WERI-Rb-1 (cell line): ENCODE data around the gene EEF1A2.

Source experiments
- DNase-seq: peaks from one replicate; pipeline ENCODE4 v3.0.0-alpha.2; 2020
- H3K27ac ChIP-seq: fragments of 250-450 bp; sonication (Bioruptor Pico); 2 replicates; pipeline ENCODE4 v1.5.1; 2020; ENCODE audit warnings: mild to moderate bottlenecking, moderate library complexity
- H3K27me3 ChIP-seq: fragments of 250-450 bp; sonication (Bioruptor Pico); 2 replicates; pipeline ENCODE4 v1.5.1; 2021; ENCODE audit warnings: mild to moderate bottlenecking, low read depth, moderate library complexity; ENCODE audit not compliant: insufficient read depth, severe bottlenecking
- H3K36me3 ChIP-seq: fragments of 250-450 bp; sonication (Bioruptor Pico); 2 replicates; pipeline ENCODE4 v1.5.1; 2020; ENCODE audit warnings: mild to moderate bottlenecking, moderate library complexity
- H3K4me3 ChIP-seq: 2 replicates; pipeline ENCODE4 v1.5.1; 2011; ENCODE audit warnings: low read depth, mild to moderate bottlenecking, control low read depth, low read length
- H3K9me3 ChIP-seq: fragments of 250-450 bp; sonication (Bioruptor Pico); 2 replicates; pipeline ENCODE4 v1.5.1; 2021; ENCODE audit warnings: mild to moderate bottlenecking, moderate library complexity; ENCODE audit not compliant: severe bottlenecking
- CTCF ChIP-seq: IDR thresholded peaks from 2 replicates; pipeline ENCODE4 v1.5.1; 2011; ENCODE audit warnings: low read depth, mild to moderate bottlenecking, control low read depth, inconsistent platforms, low read length

The EEF1A2 gene

GRCh38 chr20:63545814-63546213 is 46.9 kb upstream of the EEF1A2 start:
- no peak for DNase-seq
- Histone ChIP-seq H3K36me3 (no peaks in the 10 kb centered on the region), H3K9me3 (no peaks in the 10 kb centered on the region), H3K27ac (peak overlapping the region; percentile 29; the same call in 1 of the 2 replicates), H3K4me3 (no peak overlapping the region), H3K27me3 (no peaks in the 10 kb centered on the region)
- TF ChIP-seq CTCF: no peak

GRCh38 chr20:63544958-63545516 is 46.2 kb upstream of the EEF1A2 start:
- no peak for TF ChIP-seq CTCF
- DNase-seq: no peak
- no peak overlapping the region for H3K4me3 ChIP-seq
- H3K27me3 ChIP-seq: no peaks in the 10 kb centered on the region
- no peak overlapping the region for H3K27ac ChIP-seq
- H3K9me3 ChIP-seq: no peaks in the 10 kb centered on the region
- no peaks in the 10 kb centered on the region for H3K36me3 ChIP-seq

- DNase-seq: peak; percentile 16
- Histone ChIP-seq H3K27ac (no peak overlapping the region), H3K36me3 (no peaks in the 10 kb centered on the region), H3K9me3 (no peaks in the 10 kb centered on the region), H3K4me3 (no peak overlapping the region), H3K27me3 (no peaks in the 10 kb centered on the region)
- TF ChIP-seq CTCF: no peak
Observed at GRCh38 chr20:63544241-63544957, 45.5 kb upstream of the EEF1A2 start.

- no peaks in the 10 kb centered on the region for H3K36me3 ChIP-seq
- no peaks in the 10 kb centered on the region for H3K27me3 ChIP-seq
- H3K27ac ChIP-seq: no peak overlapping the region
- no peaks in the 10 kb centered on the region for H3K9me3 ChIP-seq
- no peak overlapping the region for H3K4me3 ChIP-seq
- TF ChIP-seq CTCF: no peak
- no peak for DNase-seq
Observed at GRCh38 chr20:63543733-63544132, 44.9 kb upstream of the EEF1A2 start.

GRCh38 chr20:63543131-63543530 is 44.2 kb upstream of the EEF1A2 start:
- no peaks in the 10 kb centered on the region for H3K27me3 ChIP-seq
- no peak overlapping the region for H3K27ac ChIP-seq
- H3K4me3 ChIP-seq: no peak overlapping the region
- TF ChIP-seq CTCF: no peak
- H3K9me3 ChIP-seq: no peaks in the 10 kb centered on the region
- H3K36me3 ChIP-seq: no peaks in the 10 kb centered on the region
- DNase-seq: no peak
